ENCODE measurements around the gene MARS1. TPM values are rescaled to one million over a fixed set of nuclear protein-coding genes. Genes with fewer than 3 reads are reported as not detected.

The MARS1 gene
- total RNA-seq, 2 experiments from 2014 or later = 203 to 204 TPM

GRCh38 chr12:57461917-57462250 is 26.0 kb upstream of the MARS1 start:
- H3K36me3 Mint-ChIP-seq (ENCODE audit: low read depth) = peaks cover 8% of the 10 kb centered on the region
- ChIA-PET CTCF (interaction anchor here (0.6 to 4.6 kb wide), 7 partner anchors 10 to 84 kb away, joined by 3 to 35 read pairs (median 5); partner anchors contain the start of genes ARHGAP9 and DDIT3), POLR2A (interaction anchor here (1.0 to 6.5 kb wide), 5 partner anchors 8 to 1494 kb away, joined by 4 to 93 read pairs (median 7); partner anchors contain the start of genes ARHGAP9 and DCTN2)
- no peak overlapping the region for H3K27ac ChIP-seq (ENCODE audit: low read depth in 1 of 2, low read length in 2 of 2)
- peak in 3 of 14 experiments; percentile 21 to 53 (median 52) for DNase-seq
- peaks cover 51% of the 10 kb centered on the region for H3K4me1 Mint-ChIP-seq (ENCODE audit: low read depth)
- no peak for ATAC-seq (ENCODE audit: poor library complexity)
- intact Hi-C loops (cut with DNase I, micrococcal nuclease) = loop anchor here (1.0 to 2.0 kb wide), 2 partner anchors 15 to 249 kb away; no protein-coding TSS in a partner anchor
- no peaks in the 10 kb centered on the region for H3K36me3 ChIP-seq (ENCODE audit: insufficient read depth, low read length)
- H3K4me3 Mint-ChIP-seq = peak overlapping the region; percentile 94
- no peak overlapping the region for H3K27ac Mint-ChIP-seq
- peaks cover 9 to 14% of the 10 kb centered on the region in 2 experiments for H3K27me3 ChIP-seq (ENCODE audit: control insufficient read depth in 1 of 2, insufficient read depth in 2 of 2, low read length in 2 of 2)
- peaks cover 26% of the 10 kb centered on the region for H3K27me3 Mint-ChIP-seq
- H3K9me3 ChIP-seq (ENCODE audit: control insufficient read depth in 1 of 2, insufficient read depth in 1 of 2, low read length in 2 of 2) = no peaks in the 10 kb centered on the region
- no peaks in the 10 kb centered on the region for H3K9me3 Mint-ChIP-seq
- H3K4me3 ChIP-seq (ENCODE audit: low read length) = peak overlapping the region; percentile 52
- no peak for TF ChIP-seq CTCF (IDR thresholded peaks at IDR 0.05)
- H3K4me1 ChIP-seq (ENCODE audit: insufficient read depth, low read length) = peaks cover 52% of the 10 kb centered on the region

- peaks cover 55% of the 10 kb centered on the region for H3K4me1 Mint-ChIP-seq (ENCODE audit: low read depth)
- intact Hi-C loops (cut with DNase I, micrococcal nuclease) = loop anchor here (1.0 to 2.0 kb wide), 2 partner anchors 14 to 249 kb away; no protein-coding TSS in a partner anchor
- Histone ChIP-seq H3K4me1 (ENCODE audit: insufficient read depth, low read length) (peaks cover 52% of the 10 kb centered on the region), H3K9me3 (ENCODE audit: control insufficient read depth in 1 of 2, insufficient read depth in 1 of 2, low read length in 2 of 2) (no peaks in the 10 kb centered on the region), H3K36me3 (ENCODE audit: insufficient read depth, low read length) (no peaks in the 10 kb centered on the region), H3K4me3 (ENCODE audit: low read length) (peak overlapping the region; percentile 52), H3K27ac (ENCODE audit: low read depth in 1 of 2, low read length in 2 of 2) (no peak overlapping the region), H3K27me3 (ENCODE audit: control insufficient read depth in 1 of 2, insufficient read depth in 2 of 2, low read length in 2 of 2) (peaks cover 9 to 14% of the 10 kb centered on the region in 2 experiments)
- peaks cover 8% of the 10 kb centered on the region for H3K36me3 Mint-ChIP-seq (ENCODE audit: low read depth)
- peak; percentile 92 for TF ChIP-seq CTCF (IDR thresholded peaks at IDR 0.05)
- DNase-seq (peak; percentile 82 to 94 (median 86)), ATAC-seq (ENCODE audit: poor library complexity) (peak; percentile 71)
- H3K27ac Mint-ChIP-seq = peak overlapping the region; percentile 62
- POLR2A ChIA-PET = interaction anchor here (1.0 to 6.5 kb wide), 4 partner anchors 10 to 1495 kb away, joined by 4 to 93 read pairs (median 6); partner anchors contain the start of genes ARHGAP9 and DCTN2
- CTCF ChIA-PET = interaction anchor here (0.6 to 4.6 kb wide), 8 partner anchors 9 to 83 kb away, joined by 3 to 35 read pairs (median 4); partner anchors contain the start of genes ARHGAP9 and DDIT3
- peak overlapping the region; percentile 94 for H3K4me3 Mint-ChIP-seq
- peaks cover 26% of the 10 kb centered on the region for H3K27me3 Mint-ChIP-seq
- no peaks in the 10 kb centered on the region for H3K9me3 Mint-ChIP-seq
These were observed 25.5 kb upstream of the MARS1 start for GRCh38 chr12:57462251-57462911.

GRCh38 chr12:57462912-57463253 is 25.0 kb upstream of the MARS1 start:
- Histone ChIP-seq H3K36me3 (ENCODE audit: insufficient read depth, low read length) (peaks cover under 1% of the 10 kb centered on the region), H3K27ac (ENCODE audit: low read depth in 1 of 2, low read length in 2 of 2) (no peak overlapping the region), H3K9me3 (ENCODE audit: control insufficient read depth in 1 of 2, insufficient read depth in 1 of 2, low read length in 2 of 2) (no peaks in the 10 kb centered on the region), H3K4me1 (ENCODE audit: insufficient read depth, low read length) (peaks cover 52% of the 10 kb centered on the region), H3K4me3 (ENCODE audit: low read length) (no peak overlapping the region), H3K27me3 (ENCODE audit: control insufficient read depth in 1 of 2, insufficient read depth in 2 of 2, low read length in 2 of 2) (peaks cover 9 to 14% of the 10 kb centered on the region in 2 experiments)
- intact Hi-C loops (cut with DNase I, micrococcal nuclease) = loop anchor here (1.0 to 2.0 kb wide), 2 partner anchors 14 to 250 kb away; no protein-coding TSS in a partner anchor
- Mint-ChIP-seq H3K9me3 (no peaks in the 10 kb centered on the region), H3K36me3 (ENCODE audit: low read depth) (peaks cover 12% of the 10 kb centered on the region), H3K27me3 (peaks cover 26% of the 10 kb centered on the region), H3K27ac (peak overlapping the region; percentile 62), H3K4me1 (ENCODE audit: low read depth) (peaks cover 58% of the 10 kb centered on the region), H3K4me3 (peak overlapping the region; percentile 91)
- CTCF ChIA-PET = interaction anchor here (0.9 to 4.6 kb wide), 5 partner anchors 13 to 83 kb away, joined by 3 to 35 read pairs (median 5); partner anchors contain the start of genes ARHGAP9 and DDIT3
- no peak for DNase-seq
- peak; percentile 54 for TF ChIP-seq CTCF (IDR thresholded peaks at IDR 0.05)
- POLR2A ChIA-PET = interaction anchor here (2.3 to 6.5 kb wide), 2 partner anchors 10 to 16 kb away, joined by 7 to 93 read pairs; partner anchors contain the start of gene ARHGAP9
- no peak for ATAC-seq (ENCODE audit: poor library complexity)
